ENCODE data around the gene SYT12. TPM values are rescaled to one million over a fixed set of nuclear protein-coding genes. Genes with fewer than 3 reads are reported as not detected.

The SYT12 gene
- total and polyA plus RNA-seq, 9 of the 15 experiments (the other 6 are each of a cell fraction or from before 2014, with no cell fraction given): 0.03 to 0.11 (median 0.03) TPM; not detected in 4

DNA sequence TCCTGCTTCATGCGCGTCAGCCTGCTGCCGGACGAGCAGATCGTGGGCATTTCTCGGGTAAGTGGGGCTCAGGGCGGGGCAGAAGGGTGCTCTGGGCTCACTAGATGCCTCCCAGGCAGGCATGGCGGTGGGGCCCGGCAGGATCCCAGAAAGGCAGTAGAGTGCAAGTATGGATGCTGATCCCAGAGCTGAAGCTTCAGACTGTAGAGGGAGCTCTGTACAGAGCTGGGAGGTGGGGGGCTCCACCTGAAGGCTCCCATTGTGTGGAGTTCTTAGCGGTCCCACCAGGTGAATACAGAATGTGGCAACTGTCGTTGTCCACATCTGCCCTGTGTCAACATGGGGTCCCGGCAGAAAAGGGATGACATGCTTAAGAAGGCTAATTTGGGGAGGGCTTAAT lies 17.2 kb downstream of the SYT12 start (continued):
- TF ChIP-seq MGA (IDR thresholded peaks at IDR 0.05) (no peak), ZNF699 (CRISPR knock-in tag; IDR thresholded peaks at IDR 0.05; ENCODE audit: insufficient replicate concordance) (no peak), E2F1 (CRISPR knock-in tag; IDR thresholded peaks at IDR 0.05) (no peak), ZNF140 (CRISPR knock-in tag; IDR thresholded peaks at IDR 0.05) (no peak)
- TF ChIP-seq, protein P1, sequence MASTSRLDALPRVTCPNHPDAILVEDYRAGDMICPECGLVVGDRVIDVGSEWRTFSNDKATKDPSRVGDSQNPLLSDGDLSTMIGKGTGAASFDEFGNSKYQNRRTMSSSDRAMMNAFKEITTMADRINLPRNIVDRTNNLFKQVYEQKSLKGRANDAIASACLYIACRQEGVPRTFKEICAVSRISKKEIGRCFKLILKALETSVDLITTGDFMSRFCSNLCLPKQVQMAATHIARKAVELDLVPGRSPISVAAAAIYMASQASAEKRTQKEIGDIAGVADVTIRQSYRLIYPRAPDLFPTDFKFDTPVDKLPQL (IDR thresholded peaks at IDR 0.05; ENCODE audit: extremely low read depth, insufficient read length): no peak

Data from K562 (cell line).